HCT116 (cell line): ENCODE measurements around the gene STK24.

Experiments used
- CTCF ChIP-seq, 3 experiments: fragments of 200-600 bp in 1 of 3; sonication (generic) in 1 of 3; IDR thresholded peaks in 2 of 3; conservative IDR thresholded peaks in 1 of 3; 2 replicates each; pipeline ENCODE4 v1.5.1; 2012 to 2017; ENCODE audit warnings: low read depth in 2 of 3, low read length in 2 of 3, antibody characterized with exemption in 1 of 3, borderline replicate concordance in 1 of 3, control low read depth in 1 of 3, mild to moderate bottlenecking in 1 of 3, mixed read lengths in 1 of 3, mixed run types in 1 of 3, moderate library complexity in 1 of 3; ENCODE audit not compliant: insufficient read depth in 1 of 3
- ELF1 ChIP-seq: IDR thresholded peaks from 2 replicates; pipeline ENCODE4 v1.6.1; 2012; ENCODE audit warnings: low read depth, borderline replicate concordance
- EZH2 ChIP-seq: fragments of 200-600 bp; sonication (generic); IDR thresholded peaks from 2 replicates; pipeline ENCODE4 v1.6.1; 2017; ENCODE audit warnings: antibody characterized with exemption, mixed run types
- FOSL1 ChIP-seq: IDR thresholded peaks from 2 replicates; pipeline ENCODE4 v1.6.1; 2012; ENCODE audit warnings: low read depth
- JUND ChIP-seq: IDR thresholded peaks from 2 replicates; pipeline ENCODE4 v1.6.1; 2012
- MAX ChIP-seq: IDR thresholded peaks from 2 replicates; pipeline ENCODE4 v1.6.1; 2012
- POLR2A ChIP-seq: IDR thresholded peaks from 2 replicates; pipeline ENCODE4 v1.7.0; 2011; ENCODE audit warnings: borderline replicate concordance; ENCODE audit not compliant: insufficient read depth, insufficient read length; ENCODE audit errors: extremely low read depth
- REST ChIP-seq: IDR thresholded peaks from 2 replicates; pipeline ENCODE4 v1.6.1; 2012; ENCODE audit warnings: low read depth
- SP1 ChIP-seq: IDR thresholded peaks from 2 replicates; pipeline ENCODE4 v1.6.1; 2012; ENCODE audit warnings: low read depth
- TCF7L2 ChIP-seq: IDR thresholded peaks from 2 replicates; pipeline ENCODE4 v1.7.0; 2011; ENCODE audit warnings: borderline replicate concordance, inconsistent platforms; ENCODE audit not compliant: insufficient read depth, insufficient read length; ENCODE audit errors: extremely low read depth
- YY1 ChIP-seq: IDR thresholded peaks from 2 replicates; pipeline ENCODE4 v1.6.1; 2011; ENCODE audit warnings: low read length, low read depth, moderate library complexity, mild to moderate bottlenecking; ENCODE audit not compliant: insufficient replicate concordance; ENCODE audit errors: extremely low read depth

GRCh38 chr13:98405107-98405571 is 171.8 kb downstream of the STK24 start:
- no peak for TF ChIP-seq POLR2A
- TF ChIP-seq EZH2: no peak
- no peak for TF ChIP-seq FOSL1
- TF ChIP-seq TCF7L2: no peak
- TF ChIP-seq MAX: no peak
- TF ChIP-seq YY1: no peak
- 0 out of 6 replicates have a peak, but pooled peaks of 1 of the 3 experiments have one; percentile 19 for TF ChIP-seq CTCF (IDR thresholded peaks at IDR 0.05 in 2 of 3, conservative IDR thresholded peaks at IDR 0.05 in 1 of 3; ENCODE audit: borderline replicate concordance in 1 of 3, insufficient read depth in 1 of 3, low read depth in 2 of 3, low read length in 2 of 3)
- no peak for TF ChIP-seq ELF1
- no peak for TF ChIP-seq JUND
- TF ChIP-seq REST: no peak
- TF ChIP-seq SP1: no peak
